Measurements from ENCODE around the gene RAB11A. TPM values are rescaled to one million over a fixed set of nuclear protein-coding genes. Genes with fewer than 3 reads are reported as not detected.

RAB11A gene
- total and polyA plus RNA-seq, 2 donors (not counting 1 experiment from before 2014, with no cell fraction given), result 83.2 to 126 TPM

DNA sequence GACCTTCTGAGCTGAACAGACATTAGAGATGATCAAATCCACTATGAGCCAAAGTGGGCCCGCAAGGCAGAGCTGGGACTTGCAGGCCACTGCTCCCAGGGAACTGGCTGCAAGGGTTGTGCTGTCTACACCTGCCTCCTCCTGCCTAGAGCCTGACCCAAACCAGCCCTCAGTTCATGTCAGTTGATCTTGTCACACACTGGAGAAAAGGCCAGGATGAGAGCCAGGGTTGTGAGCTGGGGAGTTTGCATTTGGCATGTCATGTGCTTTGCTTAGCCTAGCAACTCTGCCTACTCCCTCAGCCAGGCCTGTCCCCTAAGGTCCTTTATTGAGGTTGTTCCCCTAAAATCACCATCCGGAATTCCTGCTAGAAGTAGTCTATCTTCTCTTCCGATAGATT is 67.8 kb downstream of the RAB11A start:
- Histone ChIP-seq H2AFZ (ENCODE audit: insufficient read depth, low read depth, low read length, poor library complexity, severe bottlenecking) (no peak overlapping the region), H3K4me2 (replicated peaks; ENCODE audit: low read depth, low read length, poor library complexity, severe bottlenecking) (no peak overlapping the region), H3K9me3 (ENCODE audit: control extremely low read depth in 1 of 3, control insufficient read depth in 2 of 3, insufficient read depth in 1 of 3, low read length in 2 of 3) (no peaks in the 10 kb centered on the region), H3K4me3 (ENCODE audit: control extremely low read depth in 1 of 5, extremely low read depth in 1 of 5, insufficient read depth in 1 of 5, low read depth in 2 of 5, low read length in 4 of 5) (no peak overlapping the region), H3K79me2 (ENCODE audit: control insufficient read depth, insufficient read depth, low read length) (no peaks in the 10 kb centered on the region), H3K36me3 (replicated peaks in 1 of 2; ENCODE audit: control extremely low read depth in 1 of 2, control insufficient read depth in 1 of 2, extremely low read depth in 1 of 2, insufficient read depth in 2 of 2, low read length in 1 of 2) (no peaks in the 10 kb centered on the region), H3K27me3 (replicated peaks in 1 of 4; ENCODE audit: control extremely low read depth in 1 of 4, control insufficient read depth in 3 of 4, insufficient read depth in 4 of 4, low read length in 3 of 4) (no peaks in the 10 kb centered on the region), H3K4me1 (ENCODE audit: control insufficient read depth in 2 of 2, insufficient read depth in 2 of 2, low read length in 2 of 2) (no peaks in the 10 kb centered on the region), H4K20me1 (ENCODE audit: control insufficient read depth, insufficient read depth, low read length, poor library complexity, severe bottlenecking) (no peaks in the 10 kb centered on the region), H3K27ac (ENCODE audit: low read length in 2 of 2) (no peak overlapping the region), H3K9ac (ENCODE audit: low read length) (no peak overlapping the region)
- Mint-ChIP-seq H3K27me3 (no peaks in the 10 kb centered on the region), H3K4me1 (no peaks in the 10 kb centered on the region), H3K9me3 (ENCODE audit: insufficient read depth) (no peaks in the 10 kb centered on the region), H3K4me3 (no peak overlapping the region), H3K27ac (no peak overlapping the region)
- intact Hi-C loops (cut with micrococcal nuclease), result no loop called here
- POLR2A ChIA-PET, result no interaction called here
- ATAC-seq (ENCODE audit: low read depth) (no peak), DNase-seq (no peak)
- WGBS (ENCODE audit: insufficient coverage), result 100% methylated on average over 1 of the region's 3 CpGs
- TF ChIP-seq, protein P1, sequence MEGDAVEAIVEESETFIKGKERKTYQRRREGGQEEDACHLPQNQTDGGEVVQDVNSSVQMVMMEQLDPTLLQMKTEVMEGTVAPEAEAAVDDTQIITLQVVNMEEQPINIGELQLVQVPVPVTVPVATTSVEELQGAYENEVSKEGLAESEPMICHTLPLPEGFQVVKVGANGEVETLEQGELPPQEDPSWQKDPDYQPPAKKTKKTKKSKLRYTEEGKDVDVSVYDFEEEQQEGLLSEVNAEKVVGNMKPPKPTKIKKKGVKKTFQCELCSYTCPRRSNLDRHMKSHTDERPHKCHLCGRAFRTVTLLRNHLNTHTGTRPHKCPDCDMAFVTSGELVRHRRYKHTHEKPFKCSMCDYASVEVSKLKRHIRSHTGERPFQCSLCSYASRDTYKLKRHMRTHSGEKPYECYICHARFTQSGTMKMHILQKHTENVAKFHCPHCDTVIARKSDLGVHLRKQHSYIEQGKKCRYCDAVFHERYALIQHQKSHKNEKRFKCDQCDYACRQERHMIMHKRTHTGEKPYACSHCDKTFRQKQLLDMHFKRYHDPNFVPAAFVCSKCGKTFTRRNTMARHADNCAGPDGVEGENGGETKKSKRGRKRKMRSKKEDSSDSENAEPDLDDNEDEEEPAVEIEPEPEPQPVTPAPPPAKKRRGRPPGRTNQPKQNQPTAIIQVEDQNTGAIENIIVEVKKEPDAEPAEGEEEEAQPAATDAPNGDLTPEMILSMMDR (IDR thresholded peaks at IDR 0.05), result no peak
- no peak for TF ChIP-seq EZH2 (IDR thresholded peaks at IDR 0.05; ENCODE audit: borderline replicate concordance, insufficient read depth, low read depth, low read length, poor library complexity, severe bottlenecking)
- CTCF ChIA-PET, result no interaction called here

DNA sequence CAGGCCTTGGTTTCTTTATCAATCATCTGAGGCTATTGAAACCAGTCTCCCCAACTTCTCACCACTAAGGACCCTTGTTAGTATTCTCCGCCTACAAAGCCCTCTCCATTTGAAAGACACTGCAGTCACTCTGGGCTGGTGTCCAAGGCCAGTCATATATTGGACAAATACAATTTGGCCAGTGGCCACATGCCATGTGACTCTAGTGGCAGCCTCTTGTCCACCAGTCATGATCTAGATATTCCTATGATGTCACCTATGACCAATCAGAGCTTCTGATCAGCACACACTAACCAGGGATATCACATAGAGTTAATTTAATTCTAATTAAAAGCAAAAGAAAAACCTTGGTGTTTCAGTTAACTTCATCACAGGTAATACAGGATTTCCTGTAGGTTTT is 68.2 kb downstream of the RAB11A start:
- CTCF ChIA-PET, result interaction anchor here (1.2 kb wide), 1 partner anchor 10 kb away, joined by 3 read pairs; no protein-coding TSS in a partner anchor
- no peaks in the 10 kb centered on the region for H3K4me1 Mint-ChIP-seq
- Histone ChIP-seq H4K20me1 (ENCODE audit: control insufficient read depth, insufficient read depth, low read length, poor library complexity, severe bottlenecking) (no peaks in the 10 kb centered on the region), H3K4me1 (ENCODE audit: control insufficient read depth in 2 of 2, insufficient read depth in 2 of 2, low read length in 2 of 2) (no peaks in the 10 kb centered on the region), H3K4me2 (replicated peaks; ENCODE audit: low read depth, low read length, poor library complexity, severe bottlenecking) (no peak overlapping the region), H3K79me2 (ENCODE audit: control insufficient read depth, insufficient read depth, low read length) (no peaks in the 10 kb centered on the region), H3K9ac (ENCODE audit: low read length) (no peak overlapping the region), H3K27me3 (replicated peaks in 1 of 4; ENCODE audit: control extremely low read depth in 1 of 4, control insufficient read depth in 3 of 4, insufficient read depth in 4 of 4, low read length in 3 of 4) (no peaks in the 10 kb centered on the region), H3K36me3 (replicated peaks in 1 of 2; ENCODE audit: control extremely low read depth in 1 of 2, control insufficient read depth in 1 of 2, extremely low read depth in 1 of 2, insufficient read depth in 2 of 2, low read length in 1 of 2) (no peaks in the 10 kb centered on the region), H3K4me3 (ENCODE audit: control extremely low read depth in 1 of 5, extremely low read depth in 1 of 5, insufficient read depth in 1 of 5, low read depth in 2 of 5, low read length in 4 of 5) (no peak overlapping the region), H2AFZ (ENCODE audit: insufficient read depth, low read depth, low read length, poor library complexity, severe bottlenecking) (no peak overlapping the region), H3K27ac (ENCODE audit: low read length in 2 of 2) (no peak overlapping the region), H3K9me3 (ENCODE audit: control extremely low read depth in 1 of 3, control insufficient read depth in 2 of 3, insufficient read depth in 1 of 3, low read length in 2 of 3) (no peaks in the 10 kb centered on the region)
- H3K4me3 Mint-ChIP-seq, result no peak overlapping the region
- no peak for TF ChIP-seq EZH2 (IDR thresholded peaks at IDR 0.05; ENCODE audit: borderline replicate concordance, insufficient read depth, low read depth, low read length, poor library complexity, severe bottlenecking)
- TF ChIP-seq, protein P1 (IDR thresholded peaks at IDR 0.05), result no peak
- H3K9me3 Mint-ChIP-seq (ENCODE audit: insufficient read depth), result no peaks in the 10 kb centered on the region
- ATAC-seq (ENCODE audit: low read depth) (no peak), DNase-seq (no peak)
- no peak overlapping the region for H3K27ac Mint-ChIP-seq
- H3K27me3 Mint-ChIP-seq, result no peaks in the 10 kb centered on the region
- intact Hi-C loops (cut with micrococcal nuclease), result no loop called here
- WGBS (ENCODE audit: insufficient coverage), result no CpG with 5 or more reads among the region's 1 CpG
- POLR2A ChIA-PET, result no interaction called here
